SH-SY5Y (cell line): ENCODE results near the gene CCDC159.

Experiments used
- GATA2 ChIP-seq: IDR thresholded peaks from 2 replicates; pipeline ENCODE4 v1.6.1; 2011; ENCODE audit warnings: mild to moderate bottlenecking, low read depth, low read length
- GATA3 ChIP-seq: IDR thresholded peaks from 2 replicates; pipeline ENCODE4 v1.6.1; 2011; ENCODE audit warnings: low read depth, mild to moderate bottlenecking, low read length, moderate library complexity

GRCh38 chr19:11332822-11333221 is 13.5 kb upstream of the CCDC159 start:
- no peak for TF ChIP-seq GATA3
- TF ChIP-seq GATA2: no peak
